WTC11 (cell line): ENCODE measurements around the gene ADCY2.

Source experiments
- CTCF ChIP-seq: fragments of 200-600 bp; IDR thresholded peaks from 2 replicates; pipeline ENCODE4 v1.8.0; 2022; ENCODE audit warnings: antibody characterized with exemption
- HMGXB4 ChIP-seq: sonication (generic); formaldehyde crosslinking; IDR thresholded peaks from 2 replicates; pipeline ENCODE4 v1.8.1; 2023; ENCODE audit warnings: mild to moderate bottlenecking, moderate library complexity, missing genetic modification reagents
- JUN ChIP-seq: sonication (generic); formaldehyde crosslinking; IDR thresholded peaks from 2 replicates; pipeline ENCODE4 v1.8.0; 2023; ENCODE audit warnings: mild to moderate bottlenecking, missing genetic modification reagents
- MLX ChIP-seq: sonication (generic); formaldehyde crosslinking; IDR thresholded peaks from 2 replicates; pipeline ENCODE4 v1.8.1; 2023; ENCODE audit warnings: mild to moderate bottlenecking, missing genetic modification reagents, moderate library complexity
- NR2C2 ChIP-seq: sonication (generic); formaldehyde crosslinking; IDR thresholded peaks from 2 replicates; pipeline ENCODE4 v1.8.0; 2022; ENCODE audit warnings: mild to moderate bottlenecking, missing genetic modification reagents
- TEAD1 ChIP-seq: sonication (generic); formaldehyde crosslinking; IDR thresholded peaks from 2 replicates; pipeline ENCODE4 v1.8.0; 2022; ENCODE audit warnings: mild to moderate bottlenecking, missing genetic modification reagents
- ZNF423 ChIP-seq: fragments of 250-450 bp; sonication (Bioruptor Pico); IDR thresholded peaks from 2 replicates; pipeline ENCODE4 v2.1.2; 2022; ENCODE audit warnings: mild to moderate bottlenecking, moderate library complexity
- ZNF532 ChIP-seq: fragments of 250-450 bp; sonication (Bioruptor Pico); IDR thresholded peaks from 2 replicates; pipeline ENCODE4 v1.9.0; 2021; ENCODE audit warnings: mild to moderate bottlenecking, borderline replicate concordance

DNA sequence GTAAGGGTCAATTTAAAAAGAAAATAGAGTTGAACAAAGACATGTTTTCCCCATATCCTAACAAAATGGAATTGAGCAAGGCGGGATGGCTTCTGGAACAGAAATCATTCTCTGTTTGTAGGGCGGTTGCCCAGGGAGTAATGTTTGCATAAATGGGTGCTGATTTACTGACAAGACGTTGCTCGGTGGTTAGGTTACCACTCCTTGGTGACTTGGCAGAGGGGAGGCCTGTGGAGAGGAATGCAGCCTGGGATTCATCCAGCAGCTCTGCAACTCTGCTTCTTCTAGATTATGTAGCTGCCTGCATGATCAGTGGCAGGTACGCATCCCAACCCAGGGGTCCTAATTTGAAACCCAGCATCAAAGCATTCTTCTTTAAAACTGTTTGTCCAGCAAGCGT lies 254.8 kb downstream of the ADCY2 start:
- TF ChIP-seq CTCF (no peak), ZNF532 (CRISPR knock-in tag) (no peak), HMGXB4 (CRISPR knock-in tag) (no peak), ZNF423 (CRISPR knock-in tag) (no peak), MLX (CRISPR knock-in tag) (no peak), NR2C2 (CRISPR knock-in tag) (no peak), JUN (CRISPR knock-in tag) (no peak), TEAD1 (CRISPR knock-in tag) (no peak)
